Mucosa of rectum (tissue), 2 donors: Measurements from ENCODE around the gene RASL11B.

Experiments
- H3K27ac ChIP-seq, 2 donors: one replicate each; pipeline ENCODE4 v1.7.0; 2013; ENCODE audit warnings: inconsistent platforms in 2 of 2, low read depth in 2 of 2, low read length in 2 of 2
- H3K27me3 ChIP-seq, 2 donors: one replicate each; pipeline ENCODE4 v1.7.0; 2013; ENCODE audit warnings: low read length in 2 of 2; ENCODE audit not compliant: control insufficient read depth in 2 of 2, insufficient read depth in 2 of 2
- H3K36me3 ChIP-seq, 2 donors: one replicate each; pipeline ENCODE4 v1.7.0; 2013; ENCODE audit warnings: low read length in 2 of 2; ENCODE audit not compliant: control insufficient read depth in 2 of 2, insufficient read depth in 2 of 2
- H3K4me1 ChIP-seq, 2 donors: one replicate each; pipeline ENCODE4 v1.7.0; 2013; ENCODE audit warnings: low read length in 2 of 2, mild to moderate bottlenecking in 1 of 2; ENCODE audit not compliant: control insufficient read depth in 2 of 2, insufficient read depth in 2 of 2
- H3K4me3 ChIP-seq, 2 donors: one replicate each; pipeline ENCODE4 v1.7.0; 2013; ENCODE audit warnings: low read length in 2 of 2
- H3K9ac ChIP-seq, 2 donors: one replicate each; pipeline ENCODE4 v1.7.0; 2013; ENCODE audit warnings: low read length in 2 of 2, low read depth in 1 of 2, mild to moderate bottlenecking in 1 of 2
- H3K9me3 ChIP-seq, 2 donors: one replicate each; pipeline ENCODE4 v1.7.0; 2013; ENCODE audit warnings: low read length in 2 of 2; ENCODE audit not compliant: control insufficient read depth in 2 of 2
- donor health status: healthy.
- donor health status: Normal muscosa, but diverticular disease.

The RASL11B gene

DNA sequence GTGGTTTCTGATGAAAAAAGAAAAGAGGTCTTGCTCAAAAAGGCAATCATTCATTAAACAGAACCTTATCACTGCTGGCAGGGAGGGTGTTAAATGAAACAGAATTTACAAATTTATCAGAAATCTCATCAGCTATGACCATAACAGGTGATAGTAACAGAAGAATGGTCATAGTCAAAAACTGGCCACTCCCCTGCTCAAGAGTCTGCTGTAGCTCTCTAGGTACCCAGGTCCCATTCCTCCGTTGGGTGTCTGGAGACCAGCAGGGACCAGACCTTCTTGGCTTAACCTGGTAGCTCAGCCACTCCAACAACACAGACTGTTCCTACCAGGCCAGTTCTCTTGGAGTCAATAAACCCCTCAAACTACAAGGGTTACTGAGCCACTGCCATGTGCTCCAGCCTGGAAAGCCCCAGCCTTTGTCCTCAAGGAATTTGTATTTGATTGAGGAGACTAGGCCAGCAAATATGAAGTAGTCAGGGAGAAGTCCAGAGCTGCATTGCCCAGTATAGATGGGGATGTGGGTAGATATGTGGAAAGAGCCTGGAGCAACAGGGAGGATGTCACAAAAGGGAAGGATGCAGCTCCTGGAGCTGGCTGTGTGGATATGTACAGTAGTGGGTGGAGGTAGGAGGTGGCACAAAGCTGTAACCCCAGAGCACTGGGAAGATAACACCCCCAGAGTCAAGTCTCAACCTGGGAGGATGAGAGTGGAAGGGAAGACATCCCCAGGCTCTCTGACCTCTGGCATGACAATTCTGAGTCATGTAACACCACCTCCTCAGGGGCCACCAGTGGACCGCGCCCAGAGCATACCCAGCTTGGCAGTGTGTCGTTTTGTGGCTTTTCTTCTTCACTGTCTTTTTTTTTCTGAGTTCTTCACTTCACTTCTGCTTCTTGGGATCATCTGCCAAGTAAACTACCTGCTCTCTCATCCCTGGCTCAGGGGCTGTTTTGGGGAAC is 21.9 kb downstream of the RASL11B start:
- Histone ChIP-seq H3K4me3 (no peak overlapping the region), H3K27me3 (no peaks in the 10 kb centered on the region), H3K9ac (no peak overlapping the region), H3K9me3 (no peaks in the 10 kb centered on the region), H3K36me3 (no peaks in the 10 kb centered on the region), H3K4me1 (no peaks in the 10 kb centered on the region), H3K27ac (no peak overlapping the region)

GRCh38 chr4:52884994-52885393 is 22.9 kb downstream of the RASL11B start:
- Histone ChIP-seq H3K4me3 (no peak overlapping the region), H3K4me1 (no peaks in the 10 kb centered on the region), H3K9me3 (no peaks in the 10 kb centered on the region), H3K27ac (no peak overlapping the region), H3K9ac (no peak overlapping the region), H3K36me3 (no peaks in the 10 kb centered on the region), H3K27me3 (no peaks in the 10 kb centered on the region)

DNA sequence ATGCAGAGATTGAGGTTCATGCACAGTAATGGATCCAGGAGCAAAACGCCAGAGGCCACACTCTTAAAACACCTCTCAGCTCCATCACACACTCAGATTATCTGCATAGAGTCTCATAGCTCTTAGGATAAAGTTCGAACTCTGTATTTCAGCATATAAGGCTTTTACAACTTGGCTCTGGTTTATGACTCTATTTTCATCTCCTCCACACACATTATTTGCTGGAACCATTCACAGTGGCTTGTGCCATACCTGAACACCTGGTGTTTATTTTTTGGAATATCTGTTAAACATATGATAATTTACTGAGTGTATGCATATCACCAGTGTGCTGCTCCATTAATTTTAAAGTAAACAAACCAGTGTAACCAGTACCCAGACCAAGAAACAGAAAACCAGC is 27.2 kb downstream of the RASL11B start:
- Histone ChIP-seq H3K27me3 (no peaks in the 10 kb centered on the region), H3K4me1 (no peaks in the 10 kb centered on the region), H3K9ac (no peak overlapping the region), H3K4me3 (no peak overlapping the region), H3K36me3 (no peaks in the 10 kb centered on the region), H3K27ac (no peak overlapping the region), H3K9me3 (no peaks in the 10 kb centered on the region)

DNA sequence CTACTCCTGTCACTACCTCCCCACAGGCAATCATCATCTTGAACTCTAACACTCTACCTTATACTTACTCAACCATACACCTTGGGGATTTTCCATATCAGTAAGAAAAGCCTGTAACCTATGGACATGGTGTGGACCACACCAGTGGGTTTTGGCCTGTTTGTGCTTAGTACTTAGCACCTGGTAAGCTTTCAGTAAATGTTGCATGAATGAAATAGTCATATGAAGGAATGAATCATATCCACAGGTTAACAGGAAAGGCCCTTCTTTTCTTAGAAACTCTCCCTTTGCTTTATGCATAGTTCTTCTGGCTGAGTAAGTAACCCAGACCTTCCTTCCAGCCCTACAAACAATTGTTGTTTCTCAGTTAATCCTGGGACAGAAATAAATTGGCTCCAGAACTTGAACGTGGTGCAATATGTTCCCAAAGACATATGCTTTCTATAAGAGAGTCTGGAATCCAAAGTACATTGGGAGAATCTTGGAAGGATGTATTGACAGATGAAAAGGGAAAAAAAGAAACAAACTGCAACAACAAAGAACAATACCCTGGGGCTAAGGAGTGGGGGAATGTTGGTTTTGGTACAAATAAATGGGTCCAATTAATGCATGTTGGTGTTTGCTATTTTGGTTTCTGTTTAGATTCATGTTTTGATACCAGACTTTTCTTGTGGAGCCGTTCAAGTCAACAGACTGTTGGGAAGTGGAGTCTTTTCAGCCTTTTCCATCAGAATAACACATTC is 27.8 kb downstream of the RASL11B start:
- Histone ChIP-seq H3K9me3 (no peaks in the 10 kb centered on the region), H3K36me3 (no peaks in the 10 kb centered on the region), H3K27ac (no peak overlapping the region), H3K9ac (no peak overlapping the region), H3K4me3 (no peak overlapping the region), H3K4me1 (no peaks in the 10 kb centered on the region), H3K27me3 (no peaks in the 10 kb centered on the region)

- H3K4me3 ChIP-seq: no peak overlapping the region
- no peaks in the 10 kb centered on the region for H3K4me1 ChIP-seq
- H3K27ac ChIP-seq: no peak overlapping the region
- no peak overlapping the region for H3K9ac ChIP-seq
- no peaks in the 10 kb centered on the region for H3K36me3 ChIP-seq
- H3K9me3 ChIP-seq: no peaks in the 10 kb centered on the region
- H3K27me3 ChIP-seq: no peaks in the 10 kb centered on the region
Measured at GRCh38 chr4:52890521-52890791, 28.3 kb downstream of the RASL11B start.

DNA sequence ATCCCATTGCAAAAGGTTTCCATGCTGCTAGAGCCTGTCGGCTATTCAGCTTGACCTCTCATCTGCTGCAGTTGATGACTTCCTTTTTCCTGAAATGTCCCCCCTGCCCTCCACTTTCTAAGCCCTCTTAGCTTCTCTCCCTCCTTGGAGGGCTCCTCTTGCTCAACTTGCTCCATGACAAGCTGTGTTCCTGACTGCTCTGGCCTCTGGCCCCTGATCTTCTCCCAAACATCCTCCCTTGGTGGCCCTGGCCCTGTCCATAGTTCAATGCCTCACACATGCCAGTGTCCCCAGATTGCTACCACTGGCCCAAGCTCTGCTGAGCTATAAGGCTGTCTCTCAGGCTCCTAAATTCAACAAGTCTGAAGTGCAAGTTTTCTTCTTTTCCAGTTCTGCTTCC is 29.6 kb downstream of the RASL11B start:
- no peak overlapping the region for H3K4me3 ChIP-seq
- H3K9ac ChIP-seq: no peak overlapping the region
- no peaks in the 10 kb centered on the region for H3K9me3 ChIP-seq
- H3K4me1 ChIP-seq: no peaks in the 10 kb centered on the region
- H3K27me3 ChIP-seq: no peaks in the 10 kb centered on the region
- no peaks in the 10 kb centered on the region for H3K36me3 ChIP-seq
- no peak overlapping the region for H3K27ac ChIP-seq

DNA sequence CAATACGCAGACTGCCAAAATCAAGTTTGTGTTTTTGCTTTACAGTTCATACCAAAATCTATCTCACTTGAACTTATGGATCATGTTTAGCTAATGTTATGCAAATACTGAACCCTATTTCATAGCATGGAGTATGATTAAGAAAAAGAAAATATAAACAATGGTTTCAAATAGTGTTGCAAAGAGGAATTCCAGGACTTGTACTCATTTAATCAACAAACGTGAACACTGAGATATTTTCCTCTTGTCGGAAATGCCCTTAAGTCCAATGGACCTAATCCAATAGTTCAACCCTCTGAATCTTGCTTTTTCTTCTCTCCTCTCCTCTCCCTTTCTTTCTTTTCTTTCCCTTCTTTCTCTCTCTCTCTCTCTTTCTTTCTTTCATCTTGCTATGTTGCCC is 30.8 kb downstream of the RASL11B start:
- Histone ChIP-seq H3K27me3 (no peaks in the 10 kb centered on the region), H3K9me3 (no peaks in the 10 kb centered on the region), H3K27ac (no peak overlapping the region), H3K4me1 (no peaks in the 10 kb centered on the region), H3K9ac (no peak overlapping the region), H3K36me3 (no peaks in the 10 kb centered on the region), H3K4me3 (no peak overlapping the region)

DNA sequence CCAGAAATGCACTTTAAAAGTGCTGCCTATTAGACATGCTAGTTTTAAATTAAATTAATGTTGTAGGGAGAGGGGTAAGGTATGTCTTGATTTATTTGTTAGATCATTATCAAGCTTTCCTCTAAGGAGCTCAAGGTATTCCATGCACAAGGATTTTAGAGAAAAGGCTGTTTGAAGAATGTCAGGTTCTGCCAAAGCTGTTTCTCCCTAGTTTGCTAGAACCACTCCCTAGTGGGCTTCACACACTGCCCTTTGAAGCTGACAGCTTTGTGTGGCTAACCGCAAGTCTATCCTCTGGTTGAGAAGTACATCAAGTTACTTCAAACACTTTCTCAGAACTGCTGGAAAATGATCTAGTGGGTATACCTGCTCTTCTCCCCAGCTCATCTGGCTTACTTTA is 32.3 kb downstream of the RASL11B start:
- Histone ChIP-seq H3K27me3 (no peaks in the 10 kb centered on the region), H3K9me3 (no peaks in the 10 kb centered on the region), H3K4me1 (no peaks in the 10 kb centered on the region), H3K9ac (no peak overlapping the region), H3K36me3 (no peaks in the 10 kb centered on the region), H3K4me3 (no peak overlapping the region), H3K27ac (no peak overlapping the region)

DNA sequence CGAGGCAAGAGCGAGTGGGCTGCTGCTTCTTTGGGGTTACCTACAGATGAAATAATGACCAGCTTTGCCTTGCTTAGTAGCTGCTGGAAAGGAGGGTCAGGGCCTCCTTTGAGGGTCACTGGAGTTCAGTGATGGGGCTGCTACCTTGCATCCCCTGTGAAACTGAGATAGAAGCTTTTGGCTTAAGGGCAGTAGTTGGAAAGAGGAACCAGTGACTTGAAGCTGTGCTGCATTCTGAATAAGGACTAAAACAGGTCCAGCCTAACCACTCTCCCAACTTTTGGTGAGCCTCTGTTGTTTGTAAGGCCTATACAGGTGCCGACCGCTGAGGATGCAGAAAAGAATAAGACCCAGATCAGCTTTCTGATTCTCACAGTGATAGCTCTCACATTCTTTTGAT is 41.2 kb downstream of the RASL11B start:
- no peaks in the 10 kb centered on the region for H3K4me1 ChIP-seq
- H3K9me3 ChIP-seq: no peaks in the 10 kb centered on the region
- H3K27me3 ChIP-seq: no peaks in the 10 kb centered on the region
- no peaks in the 10 kb centered on the region for H3K36me3 ChIP-seq
- no peak overlapping the region for H3K27ac ChIP-seq
- H3K4me3 ChIP-seq: no peak overlapping the region
- H3K9ac ChIP-seq: no peak overlapping the region

DNA sequence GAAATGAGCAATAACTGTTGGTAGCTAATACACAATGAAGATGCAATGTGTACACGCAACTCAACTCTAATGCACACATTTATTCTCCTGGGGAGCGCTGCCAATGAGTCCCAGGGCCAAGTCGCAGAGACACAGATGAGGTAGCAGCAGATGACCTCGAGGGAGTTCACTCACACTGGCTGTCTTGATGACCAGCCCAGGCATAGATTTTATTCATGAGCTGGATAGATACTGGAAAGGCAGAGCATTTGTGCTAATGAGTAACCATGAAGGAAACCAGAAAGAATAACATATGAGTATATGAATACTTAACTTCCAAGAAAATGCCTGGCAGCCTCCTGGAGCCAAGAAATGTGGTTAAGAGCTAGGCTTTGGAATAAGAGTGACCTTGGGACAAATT is 42.3 kb downstream of the RASL11B start:
- Histone ChIP-seq H3K4me1 (no peaks in the 10 kb centered on the region), H3K27me3 (no peaks in the 10 kb centered on the region), H3K36me3 (no peaks in the 10 kb centered on the region), H3K9me3 (no peaks in the 10 kb centered on the region), H3K4me3 (no peak overlapping the region), H3K9ac (no peak overlapping the region), H3K27ac (no peak overlapping the region)
